ELR (cell line): ENCODE data around the gene ERICH6B.

ENCODE experiments used
- DNase-seq: peaks from one replicate; pipeline ENCODE4 v3.0.0-alpha.2; 2015; ENCODE audit warnings: low read depth

The ERICH6B gene

DNA sequence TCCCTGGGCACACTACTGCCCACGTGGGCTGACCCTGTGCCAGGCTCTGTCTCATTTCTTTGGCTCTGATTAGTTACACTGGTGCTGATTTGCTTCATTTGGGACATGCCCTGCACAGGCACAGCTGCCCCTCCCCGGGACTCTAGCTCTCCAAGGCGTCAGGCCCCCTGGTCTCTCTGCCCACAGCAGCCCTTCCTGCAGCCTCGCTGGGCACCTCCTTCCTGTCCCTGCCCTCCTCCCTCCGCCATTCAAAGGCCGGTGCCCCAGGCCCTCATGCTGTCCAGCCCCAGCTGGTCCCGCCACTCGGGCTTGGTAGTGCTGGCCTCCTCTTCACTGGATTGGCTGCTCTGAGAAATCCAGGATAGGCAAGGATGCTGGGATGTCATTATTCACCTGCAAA is 73.1 kb downstream of the ERICH6B start:
- DNase-seq: no peak

GRCh38 chr13:45541806-45542205 is 73.7 kb downstream of the ERICH6B start:
- DNase-seq: no peak

GRCh38 chr13:45540864-45541263 is 74.7 kb downstream of the ERICH6B start:
- no peak for DNase-seq

GRCh38 chr13:45540195-45540594 is 75.3 kb downstream of the ERICH6B start:
- no peak for DNase-seq

GRCh38 chr13:45538382-45538781 is 77.2 kb downstream of the ERICH6B start:
- no peak for DNase-seq

GRCh38 chr13:45537516-45537915 is 78.0 kb downstream of the ERICH6B start:
- no peak for DNase-seq

DNA sequence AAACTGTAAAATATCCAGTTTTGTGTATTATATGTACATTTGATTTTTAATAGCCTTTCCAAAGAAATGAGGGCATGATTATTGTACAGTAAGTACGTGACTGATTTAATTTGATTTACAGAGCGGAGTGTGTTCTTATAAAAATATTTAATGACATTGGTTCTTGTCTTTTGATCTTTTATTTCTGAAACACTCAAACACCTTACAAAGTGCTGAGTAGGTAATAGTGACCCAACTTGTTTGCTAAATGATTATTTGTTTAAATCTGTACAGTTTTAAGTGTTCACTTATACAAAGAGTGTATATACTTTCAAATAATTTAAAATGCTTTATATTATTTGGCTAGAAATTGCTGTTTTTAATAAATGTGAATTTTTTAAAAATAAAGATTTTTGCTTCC is 79.3 kb downstream of the ERICH6B start:
- no peak for DNase-seq

DNA sequence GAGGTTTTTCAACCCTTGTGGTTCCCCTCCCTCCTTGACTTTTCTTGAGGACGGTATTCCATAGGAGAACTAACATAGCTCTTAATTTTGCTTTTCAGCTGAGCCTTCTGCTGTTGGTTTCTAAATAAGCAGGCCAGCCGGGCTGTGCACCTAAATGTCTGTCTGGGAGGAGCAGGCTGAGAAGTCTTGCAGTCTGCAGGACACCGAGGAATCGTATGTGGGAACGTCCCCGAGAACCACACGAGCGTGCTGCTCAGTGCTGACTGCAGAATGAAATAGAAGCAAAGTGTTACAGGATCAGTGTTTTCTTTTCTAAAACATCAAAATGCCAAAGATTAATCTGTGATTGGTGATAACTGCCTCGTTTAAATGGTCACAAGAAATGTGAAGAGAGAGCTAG is 80.9 kb downstream of the ERICH6B start:
- DNase-seq: no peak

DNA sequence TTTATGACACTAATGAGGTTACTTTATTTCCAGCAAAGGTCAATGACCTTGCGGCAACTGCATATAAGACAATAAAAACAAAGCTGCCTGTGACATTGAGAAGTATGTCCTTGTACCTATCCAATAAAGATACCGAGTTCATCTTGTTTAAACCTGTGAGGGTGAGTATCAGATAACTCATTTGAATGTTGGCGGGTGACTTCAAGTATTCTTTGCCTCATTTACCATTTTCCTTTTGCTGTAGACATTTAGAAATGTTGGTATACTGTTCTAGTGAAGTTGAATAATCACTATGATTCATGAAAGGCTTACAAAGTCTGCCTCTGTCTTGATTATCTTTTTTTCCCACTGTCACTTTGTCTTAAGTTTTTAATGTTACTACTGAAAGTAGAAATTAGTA is 85.8 kb downstream of the ERICH6B start:
- no peak for DNase-seq

GRCh38 chr13:45527699-45528462 is 87.7 kb downstream of the ERICH6B start:
- peak; percentile 68 for DNase-seq

GRCh38 chr13:45522571-45522970 is 93.0 kb downstream of the ERICH6B start:
- peak; percentile 54 for DNase-seq

- DNase-seq: peak; percentile 81
Measured at GRCh38 chr13:45521297-45521696, 94.2 kb downstream of the ERICH6B start.

- DNase-seq: no peak
Measured at GRCh38 chr13:45519493-45519892, 96.0 kb downstream of the ERICH6B start.

- DNase-seq: peak; percentile 87
Measured at GRCh38 chr13:45518525-45519245, 96.9 kb downstream of the ERICH6B start.

DNA sequence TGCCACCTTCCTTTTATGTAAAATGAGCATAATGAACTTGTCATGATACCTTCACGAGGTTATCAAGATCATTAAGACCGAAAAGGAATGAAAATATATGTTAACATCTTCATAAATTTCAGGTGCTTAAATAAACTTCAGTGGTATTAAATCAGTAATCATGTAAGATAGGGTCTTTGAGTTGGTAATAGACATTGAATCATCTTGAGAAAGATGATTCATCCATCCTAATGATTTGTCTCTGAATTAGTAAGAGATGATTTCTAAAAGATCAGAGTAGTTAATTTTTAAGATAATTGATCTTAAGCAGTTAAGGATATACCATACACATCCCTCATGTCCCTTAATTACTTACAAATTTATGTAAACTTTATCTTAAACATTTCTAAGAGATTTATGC is 98.8 kb downstream of the ERICH6B start:
- peak; percentile 10 for DNase-seq

DNA sequence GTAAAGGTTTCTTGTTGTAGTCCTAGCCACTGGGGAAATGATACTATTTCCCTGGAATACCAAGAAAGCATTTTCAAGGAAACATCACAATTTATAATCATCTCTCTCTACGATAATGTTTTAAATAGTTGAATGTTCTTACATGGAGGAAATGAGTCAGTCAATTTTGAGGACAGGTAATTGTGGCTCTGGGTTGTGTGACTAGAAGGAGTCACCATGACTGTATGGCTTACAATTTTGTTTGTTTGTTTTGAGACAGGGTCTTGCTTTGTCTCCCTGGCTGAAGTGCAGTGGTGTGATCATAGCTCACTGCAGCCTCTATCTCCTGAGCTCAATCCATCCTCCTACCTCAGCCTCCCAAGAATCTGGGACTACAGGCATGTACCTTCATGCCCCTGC is 103.4 kb downstream of the ERICH6B start:
- peak; percentile 75 for DNase-seq

DNA sequence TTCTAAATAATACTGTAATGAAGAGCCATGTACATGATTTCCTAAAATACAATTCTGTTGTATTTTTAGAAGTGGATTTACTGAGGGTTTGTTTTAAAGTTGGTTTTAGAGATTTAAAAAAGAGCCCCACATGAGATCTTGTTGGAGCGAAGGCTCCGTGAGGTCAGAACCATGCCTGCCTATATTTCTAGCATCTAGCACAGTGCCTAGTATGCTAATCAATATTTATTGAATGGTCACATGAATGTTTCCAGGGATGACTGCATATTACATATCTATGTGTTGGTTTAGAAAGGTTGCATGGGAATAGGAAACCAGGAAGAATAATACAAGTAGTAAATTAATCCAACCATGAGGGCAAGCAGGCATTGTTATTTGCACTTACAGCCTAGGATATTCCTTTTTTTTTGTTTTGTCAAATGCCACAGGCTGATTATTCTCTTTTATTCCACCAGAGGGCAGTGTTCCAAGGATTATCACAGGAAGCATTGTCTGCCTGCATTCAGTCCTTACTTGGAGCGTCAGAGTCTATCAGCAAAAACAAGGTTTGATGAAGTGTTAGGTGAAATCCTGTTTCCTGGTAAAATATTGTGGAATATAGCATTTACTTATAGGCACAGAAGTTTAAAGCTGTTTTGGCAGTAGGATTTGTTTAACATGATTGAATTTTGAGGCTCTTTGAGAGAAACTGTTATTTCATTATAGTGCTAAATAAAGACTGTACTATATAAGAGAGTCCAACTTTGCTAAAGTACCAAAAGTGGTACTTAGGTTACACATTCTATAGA is 104.0 kb downstream of the ERICH6B start:
- DNase-seq: peak; percentile 84

- no peak for DNase-seq
Measured at GRCh38 chr13:45510672-45511071, 104.9 kb downstream of the ERICH6B start.

DNA sequence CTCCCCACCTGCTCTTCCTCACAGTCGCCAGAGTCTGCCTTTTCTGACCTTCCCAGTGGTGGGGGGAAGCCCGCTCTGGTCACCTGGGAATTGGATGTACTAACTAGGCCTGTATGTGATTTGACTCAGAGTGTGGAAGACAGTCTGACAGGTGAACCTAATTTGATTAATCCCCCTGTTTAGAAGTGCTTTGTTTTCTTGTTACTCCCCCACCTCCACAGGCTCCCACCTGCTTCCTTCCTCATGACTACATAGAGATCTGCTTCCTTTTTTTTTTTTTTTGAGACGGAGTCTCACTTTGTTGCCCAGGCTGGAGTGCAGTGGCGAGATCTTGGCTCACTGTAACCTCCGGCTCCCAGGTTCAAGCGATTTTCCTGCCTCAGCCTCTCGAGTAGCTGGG is 106.8 kb downstream of the ERICH6B start:
- DNase-seq: no peak

- DNase-seq: no peak
Measured at GRCh38 chr13:45506811-45507210, 108.7 kb downstream of the ERICH6B start.

DNA sequence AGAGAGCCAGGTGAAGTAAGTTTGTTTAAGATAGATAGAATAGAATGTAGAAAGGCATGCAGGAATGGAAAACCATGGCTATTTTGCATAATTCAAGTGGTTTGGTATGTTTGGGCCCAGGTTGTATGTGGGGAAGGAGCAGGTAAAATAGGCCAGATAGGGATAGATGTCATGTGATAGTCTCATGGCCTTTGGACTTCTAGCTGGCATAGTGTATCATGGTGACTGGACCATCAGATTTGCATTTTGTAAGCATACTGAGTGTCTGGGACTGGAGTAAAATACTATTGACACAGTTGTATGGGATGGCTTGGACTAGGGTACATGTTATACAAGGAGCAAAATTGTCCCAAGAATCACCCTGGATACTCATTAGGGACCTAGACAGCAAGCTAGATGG is 111.9 kb downstream of the ERICH6B start:
- DNase-seq: no peak

DNA sequence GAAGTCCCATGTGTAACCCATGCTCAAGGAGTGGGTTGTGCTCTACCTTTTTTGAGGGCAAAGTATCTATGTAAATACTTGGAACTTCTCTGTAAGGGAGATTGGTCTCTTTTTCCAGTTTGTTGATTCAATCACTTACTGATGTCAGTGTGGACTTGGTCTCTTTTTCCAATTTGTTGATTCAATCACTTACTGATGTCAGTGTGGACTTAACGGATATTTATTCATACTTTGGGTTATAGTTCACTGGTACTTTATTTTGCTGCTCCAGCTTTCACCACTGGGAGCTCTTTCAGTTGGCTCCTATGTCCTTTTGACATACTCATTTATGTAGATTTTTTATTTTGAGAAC is 114.4 kb downstream of the ERICH6B start:
- no peak for DNase-seq
